OCI-LY3 (cell line): ENCODE results near the gene TMEM259.

Source experiments
- H2AFZ ChIP-seq: fragments of 200-600, 300-600 bp; shearing (Covaris generic); 2 replicates; pipeline ENCODE4 v1.6.0; 2014; ENCODE audit warnings: antibody characterized with exemption, low read depth, low read length
- H3K27ac ChIP-seq: fragments of 200-600, 300-600 bp; sonication (generic); 2 replicates; pipeline ENCODE4 v1.5.1; 2014; ENCODE audit warnings: mild to moderate bottlenecking, low read length, moderate library complexity, mixed read lengths
- H3K27me3 ChIP-seq: fragments of 200-600, 300-600 bp; sonication (generic); 2 replicates; pipeline ENCODE4 v1.6.1; 2014; ENCODE audit warnings: low read depth, low read length, mixed read lengths
- H3K36me3 ChIP-seq: fragments of 200-600, 300-600 bp; sonication (generic); replicated peaks from 2 replicates; pipeline ENCODE3; 2014; ENCODE audit warnings: low read depth, low read length, mixed read lengths
- H3K4me1 ChIP-seq: fragments of 300-600, 200-600 bp; sonication (generic); 2 replicates; pipeline ENCODE4 v1.6.1; 2014; ENCODE audit warnings: low read length, mixed read lengths
- H3K4me2 ChIP-seq: fragments of 200-600, 300-600 bp; sonication (generic); 2 replicates; pipeline ENCODE4 v1.6.1; 2014; ENCODE audit warnings: low read length, mixed read lengths
- H3K4me3 ChIP-seq: fragments of 300-600, 200-600 bp; sonication (generic); 2 replicates; pipeline ENCODE4 v1.5.1; 2014; ENCODE audit warnings: antibody characterized with exemption, mild to moderate bottlenecking, low read length, moderate library complexity
- H3K79me2 ChIP-seq: fragments of 300-600, 200-600 bp; shearing (Covaris generic); 2 replicates; pipeline ENCODE4 v1.6.1; 2014; ENCODE audit warnings: mild to moderate bottlenecking, low read length, mixed read lengths
- H3K9ac ChIP-seq: fragments of 300-600, 200-600 bp; shearing (Covaris generic); 2 replicates; pipeline ENCODE4 v1.6.0; 2014; ENCODE audit warnings: mild to moderate bottlenecking, low read length, moderate library complexity
- H3K9me3 ChIP-seq: fragments of 200-600, 300-600 bp; shearing (Covaris generic); 2 replicates; pipeline ENCODE4 v1.6.1; 2014; ENCODE audit warnings: low read length, mixed read lengths; ENCODE audit not compliant: insufficient read depth
- H4K20me1 ChIP-seq: fragments of 200-600, 300-600 bp; sonication (generic); 2 replicates; pipeline ENCODE4 v1.6.1; 2016; ENCODE audit warnings: low read length, mixed read lengths; ENCODE audit not compliant: insufficient read depth
- EZH2phosphoT487 ChIP-seq: fragments of 200-600 bp; shearing (Covaris generic); IDR thresholded peaks from 2 replicates; pipeline ENCODE4 v1.6.1; 2018; ENCODE audit warnings: antibody characterized with exemption, mixed run types, low read depth
- TF ChIP-seq, protein P1 (sequence below): fragments of 200-600, 300-600 bp; sonication (generic); IDR thresholded peaks from 2 replicates; pipeline ENCODE4 v1.5.1; 2014; ENCODE audit warnings: antibody characterized with exemption, low read length, low read depth

The TMEM259 gene

DNA sequence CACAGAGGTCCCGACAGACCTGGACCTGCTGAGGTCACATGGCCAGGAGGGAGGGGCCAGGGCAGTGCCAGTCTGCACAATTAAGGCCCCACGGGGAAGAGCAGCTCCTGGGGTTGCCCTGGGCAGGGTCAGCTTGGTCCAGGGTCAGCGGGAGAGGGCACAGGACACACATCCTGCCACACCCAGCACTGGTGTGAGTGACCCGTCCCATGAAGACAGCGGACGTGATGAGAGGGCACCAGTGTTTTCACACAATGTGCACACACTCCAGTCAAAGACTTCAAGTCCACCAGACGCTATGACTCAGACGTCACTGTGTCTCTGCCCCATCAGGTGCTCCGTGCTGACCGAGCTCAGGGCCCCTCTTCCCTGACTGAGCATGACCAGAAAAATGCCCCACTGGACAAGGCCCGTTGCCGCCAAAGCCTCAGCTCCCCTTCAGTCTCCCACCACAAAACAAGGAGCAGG lies 4.2 kb downstream of the TMEM259 start:
- H3K4me1 ChIP-seq: peaks cover 33% of the 10 kb centered on the region
- no peak overlapping the region for H2AFZ ChIP-seq
- 0 out of 2 replicates have a peak overlapping the region, but pooled peaks have one; percentile 7 for H3K27ac ChIP-seq
- H3K79me2 ChIP-seq: peaks cover 82% of the 10 kb centered on the region
- peak overlapping the region; percentile 19; the same call in 1 of the 2 replicates for H3K4me3 ChIP-seq
- no peak for TF ChIP-seq EZH2phosphoT487
- no peaks in the 10 kb centered on the region for H3K9me3 ChIP-seq
- peaks cover 30% of the 10 kb centered on the region for H3K36me3 ChIP-seq
- H4K20me1 ChIP-seq: peaks cover 71% of the 10 kb centered on the region
- H3K4me2 ChIP-seq: peak overlapping the region; percentile 38
- H3K9ac ChIP-seq: no peak overlapping the region
- no peaks in the 10 kb centered on the region for H3K27me3 ChIP-seq

DNA sequence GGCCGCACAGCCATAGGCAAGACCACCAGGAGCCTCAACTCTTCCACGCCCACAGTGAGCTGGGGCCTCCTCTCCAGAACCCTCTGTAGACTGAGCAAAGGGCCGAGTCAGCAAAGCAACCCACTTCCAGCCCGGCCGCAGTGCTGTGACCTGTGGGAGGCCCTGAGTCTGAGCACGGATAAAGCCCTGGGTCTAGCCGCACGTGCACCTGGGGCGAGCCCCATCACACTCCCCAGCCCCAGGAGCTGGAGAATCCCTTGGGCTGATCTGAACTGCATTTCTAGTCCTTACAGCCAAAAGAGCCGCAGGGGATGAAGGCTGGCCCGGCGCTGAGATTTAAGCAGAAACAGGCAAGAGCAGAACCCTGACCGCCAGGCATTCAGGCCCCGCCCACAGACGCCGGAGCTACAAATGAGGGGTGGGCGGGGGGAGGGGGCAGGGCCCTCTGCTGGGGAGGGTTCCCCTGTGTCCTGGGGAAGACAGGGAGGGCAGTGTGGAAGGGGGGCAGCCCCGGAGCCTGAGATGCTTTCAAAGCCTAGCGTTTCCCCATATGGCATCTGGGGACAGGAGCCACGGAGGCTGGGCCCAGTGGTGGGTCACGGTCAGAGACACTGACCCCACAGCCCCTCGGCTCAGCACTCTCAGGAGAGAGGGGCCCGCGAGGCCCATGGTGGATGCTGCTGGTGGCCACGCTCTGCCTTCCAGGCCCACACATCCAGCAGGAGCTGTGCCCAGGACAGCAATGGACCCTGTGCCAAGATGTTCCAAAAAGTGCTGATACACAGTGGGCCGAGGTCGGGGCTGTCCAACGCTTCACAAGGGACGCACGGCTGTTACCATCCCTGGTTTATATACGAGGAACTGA lies 4.9 kb downstream of the TMEM259 start:
- peaks cover 71% of the 10 kb centered on the region for H4K20me1 ChIP-seq
- peaks cover 82% of the 10 kb centered on the region for H3K79me2 ChIP-seq
- peaks cover 33% of the 10 kb centered on the region for H3K36me3 ChIP-seq
- H3K9ac ChIP-seq: no peak overlapping the region
- H2AFZ ChIP-seq: no peak overlapping the region
- H3K4me1 ChIP-seq: peaks cover 29% of the 10 kb centered on the region
- no peaks in the 10 kb centered on the region for H3K27me3 ChIP-seq
- no peak overlapping the region for H3K27ac ChIP-seq
- TF ChIP-seq EZH2phosphoT487: no peak
- TF ChIP-seq, protein P1, sequence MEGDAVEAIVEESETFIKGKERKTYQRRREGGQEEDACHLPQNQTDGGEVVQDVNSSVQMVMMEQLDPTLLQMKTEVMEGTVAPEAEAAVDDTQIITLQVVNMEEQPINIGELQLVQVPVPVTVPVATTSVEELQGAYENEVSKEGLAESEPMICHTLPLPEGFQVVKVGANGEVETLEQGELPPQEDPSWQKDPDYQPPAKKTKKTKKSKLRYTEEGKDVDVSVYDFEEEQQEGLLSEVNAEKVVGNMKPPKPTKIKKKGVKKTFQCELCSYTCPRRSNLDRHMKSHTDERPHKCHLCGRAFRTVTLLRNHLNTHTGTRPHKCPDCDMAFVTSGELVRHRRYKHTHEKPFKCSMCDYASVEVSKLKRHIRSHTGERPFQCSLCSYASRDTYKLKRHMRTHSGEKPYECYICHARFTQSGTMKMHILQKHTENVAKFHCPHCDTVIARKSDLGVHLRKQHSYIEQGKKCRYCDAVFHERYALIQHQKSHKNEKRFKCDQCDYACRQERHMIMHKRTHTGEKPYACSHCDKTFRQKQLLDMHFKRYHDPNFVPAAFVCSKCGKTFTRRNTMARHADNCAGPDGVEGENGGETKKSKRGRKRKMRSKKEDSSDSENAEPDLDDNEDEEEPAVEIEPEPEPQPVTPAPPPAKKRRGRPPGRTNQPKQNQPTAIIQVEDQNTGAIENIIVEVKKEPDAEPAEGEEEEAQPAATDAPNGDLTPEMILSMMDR: no peak
- peak overlapping the region; percentile 38; the same call in 1 of the 2 replicates for H3K4me2 ChIP-seq
- H3K9me3 ChIP-seq: no peaks in the 10 kb centered on the region
- H3K4me3 ChIP-seq: no peak overlapping the region

DNA sequence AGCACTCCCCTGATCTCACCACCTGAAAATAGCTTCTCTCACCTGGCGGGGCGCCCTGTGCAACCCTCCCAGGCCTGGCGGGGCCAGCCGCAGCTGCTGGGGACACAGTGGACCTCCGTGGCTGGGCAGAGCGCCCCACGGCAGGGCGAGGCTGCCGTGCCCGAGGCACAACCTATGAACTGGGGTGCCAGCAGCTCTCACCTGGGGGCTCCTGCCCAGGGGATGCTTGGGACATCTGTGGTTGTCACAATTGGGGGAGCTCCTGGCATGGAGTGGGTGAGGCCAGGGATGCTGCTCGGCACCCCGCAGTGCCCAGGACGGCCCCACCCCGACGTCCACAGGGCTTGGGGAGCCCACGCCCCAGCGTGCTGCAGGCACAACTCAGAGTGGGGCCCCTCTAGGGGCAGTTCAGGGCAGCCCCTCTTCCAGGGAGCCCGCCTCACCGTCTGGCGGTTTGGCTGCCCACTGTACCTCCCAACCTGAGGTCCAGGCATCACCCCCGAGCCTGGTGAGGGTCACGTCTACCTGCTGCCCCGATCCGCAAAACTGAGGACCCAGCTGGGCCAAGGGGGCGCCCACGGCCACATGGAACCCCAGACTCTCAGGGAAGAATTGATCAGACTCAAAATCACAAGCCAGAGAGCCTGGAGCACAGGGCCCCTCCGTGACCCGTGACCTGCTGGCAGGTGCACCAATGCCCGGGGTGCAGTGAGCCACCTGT lies 5.7 kb downstream of the TMEM259 start:
- Histone ChIP-seq H3K27ac (no peak overlapping the region), H3K79me2 (peaks cover 74% of the 10 kb centered on the region), H2AFZ (no peak overlapping the region), H3K4me1 (peaks cover 29% of the 10 kb centered on the region), H3K9ac (no peak overlapping the region), H3K4me2 (no peak overlapping the region), H4K20me1 (peaks cover 69% of the 10 kb centered on the region), H3K4me3 (no peak overlapping the region), H3K9me3 (no peaks in the 10 kb centered on the region), H3K36me3 (peaks cover 39% of the 10 kb centered on the region), H3K27me3 (no peaks in the 10 kb centered on the region)
- TF ChIP-seq, protein P1: no peak
- TF ChIP-seq EZH2phosphoT487: no peak

DNA sequence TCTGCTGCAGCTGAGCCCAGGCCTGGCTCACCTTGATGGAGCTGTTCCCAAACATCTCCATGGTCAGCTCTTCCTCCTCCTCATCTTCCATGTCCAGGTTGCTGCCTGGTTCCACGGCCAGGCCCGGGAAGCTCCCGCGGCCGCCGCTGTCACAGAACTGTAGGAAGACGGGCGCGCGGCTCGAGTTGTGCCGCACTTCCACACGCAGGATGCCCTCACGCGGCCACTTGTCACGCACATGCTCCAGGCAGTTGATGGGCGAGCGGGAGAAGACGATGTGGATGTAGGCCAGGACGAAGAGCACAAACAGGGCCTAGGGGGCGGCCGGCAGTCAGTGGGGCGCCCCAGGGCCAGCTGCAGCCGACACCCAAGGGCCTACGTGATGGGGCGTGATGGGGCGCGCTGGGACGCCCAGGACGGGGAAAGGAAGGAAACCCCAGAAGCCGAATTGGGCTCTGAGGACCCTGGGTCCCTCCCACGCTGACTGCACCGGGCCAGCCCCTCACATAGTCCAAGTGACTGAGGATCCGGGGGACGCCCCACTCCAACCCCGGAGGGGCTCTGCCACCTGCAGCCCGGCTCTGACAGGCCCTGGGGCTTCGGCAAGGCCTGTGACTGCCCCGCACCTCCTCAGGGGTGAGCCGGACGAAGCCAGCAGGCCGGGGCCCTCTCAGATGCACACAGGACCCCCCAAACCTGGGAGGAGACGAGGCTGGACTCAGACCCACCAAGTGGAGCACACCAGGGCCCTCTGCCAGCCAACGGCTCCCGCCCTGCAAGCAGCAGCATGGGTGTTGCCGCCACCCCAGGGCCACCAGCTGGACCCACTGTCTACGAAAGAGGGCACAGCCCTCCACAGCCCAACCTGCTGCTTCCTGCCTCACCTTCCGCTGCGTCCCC lies 6.5 kb downstream of the TMEM259 start:
- peaks cover 47% of the 10 kb centered on the region for H3K36me3 ChIP-seq
- peaks cover 66% of the 10 kb centered on the region for H3K79me2 ChIP-seq
- no peak overlapping the region for H2AFZ ChIP-seq
- peaks cover 61% of the 10 kb centered on the region for H4K20me1 ChIP-seq
- no peak overlapping the region for H3K9ac ChIP-seq
- no peak for TF ChIP-seq EZH2phosphoT487
- TF ChIP-seq, protein P1: no peak
- no peaks in the 10 kb centered on the region for H3K27me3 ChIP-seq
- no peaks in the 10 kb centered on the region for H3K9me3 ChIP-seq
- no peak overlapping the region for H3K4me2 ChIP-seq
- H3K4me1 ChIP-seq: peaks cover 29% of the 10 kb centered on the region
- no peak overlapping the region for H3K4me3 ChIP-seq
- H3K27ac ChIP-seq: no peak overlapping the region
